SIG-M5 (cell line): ENCODE measurements around the gene ANKMY2.
"Not testable (repeated sequence)": the region's sequence is repeated elsewhere in the genome, so short reads cannot be mapped to it uniquely, and the experiment has no call there.

Source experiments
- DNase-seq: peaks from one replicate; lab custom pipeline; 2025; lab: John Stamatoyannopoulos, UW

The ANKMY2 gene

GRCh38 chr7:16626388-16626787 is 19.2 kb downstream of the ANKMY2 start:
- DNase-seq, result no peak

GRCh38 chr7:16619979-16620408 is 25.6 kb downstream of the ANKMY2 start:
- no peak for DNase-seq

- DNase-seq, result no peak
Measured at GRCh38 chr7:16616542-16616941, 29.0 kb downstream of the ANKMY2 start.

- no peak for DNase-seq
Measured at GRCh38 chr7:16616122-16616521, 29.4 kb downstream of the ANKMY2 start.

- no peak for DNase-seq
Measured at GRCh38 chr7:16615228-16615627, 30.3 kb downstream of the ANKMY2 start.

- DNase-seq, result no peak
Measured at GRCh38 chr7:16611711-16612110, 33.8 kb downstream of the ANKMY2 start.

GRCh38 chr7:16609842-16610450 is 35.6 kb downstream of the ANKMY2 start:
- no peak for DNase-seq

GRCh38 chr7:16606704-16607103 is 38.9 kb downstream of the ANKMY2 start:
- no peak for DNase-seq

- no peak for DNase-seq
Measured at GRCh38 chr7:16604054-16604453, 41.5 kb downstream of the ANKMY2 start.

- DNase-seq, result no peak
Measured at GRCh38 chr7:16603633-16604032, 41.9 kb downstream of the ANKMY2 start.

- no peak for DNase-seq
Measured at GRCh38 chr7:16599860-16600259, 45.7 kb downstream of the ANKMY2 start.

GRCh38 chr7:16598015-16598414 is 47.5 kb downstream of the ANKMY2 start:
- DNase-seq, result no peak

GRCh38 chr7:16595596-16595995 is 50.0 kb downstream of the ANKMY2 start:
- not testable (repeated sequence) for DNase-seq

GRCh38 chr7:16594676-16595075 is 50.9 kb downstream of the ANKMY2 start:
- no peak for DNase-seq

- DNase-seq, result no peak
Measured at GRCh38 chr7:16594061-16594460, 51.5 kb downstream of the ANKMY2 start.

GRCh38 chr7:16592395-16592794 is 53.2 kb downstream of the ANKMY2 start:
- DNase-seq, result no peak

GRCh38 chr7:16590424-16590823 is 55.1 kb downstream of the ANKMY2 start:
- DNase-seq, result no peak

- no peak for DNase-seq
Measured at GRCh38 chr7:16589881-16590280, 55.7 kb downstream of the ANKMY2 start.

GRCh38 chr7:16587790-16588189 is 57.8 kb downstream of the ANKMY2 start:
- DNase-seq, result no peak

- no peak for DNase-seq
Measured at GRCh38 chr7:16587129-16587528, 58.4 kb downstream of the ANKMY2 start.

GRCh38 chr7:16586081-16586874 is 59.3 kb downstream of the ANKMY2 start:
- no peak for DNase-seq

GRCh38 chr7:16585540-16585939 is 60.0 kb downstream of the ANKMY2 start:
- no peak for DNase-seq

- no peak for DNase-seq
Measured at GRCh38 chr7:16583834-16584233, 61.7 kb downstream of the ANKMY2 start.

- DNase-seq, result no peak
Measured at GRCh38 chr7:16581286-16581685, 64.3 kb downstream of the ANKMY2 start.
